Activated CD8-positive, alpha-beta T cell treated with anti-CD3 and anti-CD28 coated beads, Interleukin-2, amount 10 ng/mL, durations not matched to agents 7 days and 5 days (primary cell): ENCODE results near the gene CLDN18. TPM values are rescaled to one million over a fixed set of nuclear protein-coding genes. Genes with fewer than 3 reads are reported as not detected.

Source experiments
- ATAC-seq: fragments of 150-1000 bp; cut with Tn5 transposase; one replicate; pipeline ENCODE4 v1.10.0; 2021; ENCODE audit warnings: moderate library complexity
- CTCF ChIA-PET: fragments of 350-600 bp; sonication (Branson Sonifier 250); formaldehyde crosslinking; loops from one replicate; lab custom pipeline; 2021; ENCODE audit warnings: antibody characterized with exemption; lab: Charles Lee
- POLR2A ChIA-PET: fragments of 350-600 bp; sonication (Branson Sonifier 250); formaldehyde crosslinking; loops from one replicate; lab custom pipeline; 2021; ENCODE audit warnings: antibody characterized with exemption; lab: Charles Lee
- DNase-seq: peaks from one replicate; pipeline ENCODE4 v3.0.0-alpha.2; 2020
- H3K27ac Mint-ChIP-seq: one replicate; pipeline ENCODE4 v1.8.0; 2021; ENCODE audit warnings: mild to moderate bottlenecking, mixed read lengths
- H3K27me3 Mint-ChIP-seq: one replicate; pipeline ENCODE4 v1.8.0; 2021; ENCODE audit warnings: low read depth, mixed read lengths
- H3K36me3 Mint-ChIP-seq: one replicate; pipeline ENCODE4 v1.8.0; 2021; ENCODE audit warnings: low read depth, mixed read lengths
- H3K4me1 Mint-ChIP-seq: one replicate; pipeline ENCODE4 v1.8.0; 2021; ENCODE audit warnings: low read depth, mixed read lengths
- H3K4me3 Mint-ChIP-seq: one replicate; pipeline ENCODE4 v1.8.0; 2021; ENCODE audit warnings: mild to moderate bottlenecking, mixed read lengths
- H3K9me3 Mint-ChIP-seq: one replicate; pipeline ENCODE4 v1.8.0; 2022; ENCODE audit warnings: mixed read lengths; ENCODE audit not compliant: insufficient read depth
- total RNA-seq, 2 experiments: library from RNA; stranded (reverse); gene quantifications; one replicate each; pipeline ENCODE4 v1.2.3, GENCODE V29; 2021

CLDN18 gene
- not detected for total RNA-seq

DNA sequence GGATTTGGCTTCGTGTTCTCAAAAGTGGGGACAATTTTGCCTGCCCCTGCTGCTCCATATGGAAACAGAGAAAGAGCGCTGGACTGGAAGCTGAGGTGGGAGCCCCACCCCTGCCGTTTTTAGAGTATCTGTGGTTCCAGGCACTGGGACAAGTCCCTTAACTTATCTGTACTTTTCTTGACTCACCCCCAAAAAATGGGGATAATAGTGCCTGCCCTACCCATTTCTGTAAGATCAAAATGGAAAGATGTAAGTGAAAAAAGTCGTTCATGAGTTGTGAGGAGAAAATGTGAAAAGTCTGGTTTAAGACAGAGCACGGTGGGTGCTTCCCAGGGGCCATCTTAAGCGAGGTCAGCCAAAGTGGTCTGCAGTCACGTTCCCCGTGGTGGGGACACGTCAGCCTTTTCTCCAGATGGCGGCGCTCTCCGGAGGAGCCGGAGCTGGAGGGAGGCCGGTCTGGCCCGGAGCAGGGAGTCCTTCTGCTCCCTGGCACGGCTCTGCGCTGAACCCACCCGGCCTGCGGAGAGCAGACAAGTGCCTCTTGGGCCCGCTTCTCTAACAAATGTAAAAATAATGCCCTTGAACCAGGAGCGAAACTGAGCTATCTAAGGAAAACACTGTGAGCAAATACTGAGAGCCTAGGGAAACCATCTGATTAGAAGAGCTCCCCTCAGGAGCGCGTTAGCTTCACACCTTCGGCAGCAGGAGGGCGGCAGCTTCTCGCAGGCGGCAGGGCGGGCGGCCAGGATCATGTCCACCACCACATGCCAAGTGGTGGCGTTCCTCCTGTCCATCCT, at the start of gene CLDN18:
Gene CLDN18 (plus strand): TSS at position 690 of the 797 bp plus-strand sequence. CDS start 61 bp downstream, at position 751.
- Mint-ChIP-seq H3K4me3 (no peak within 1 kb of the TSS), H3K36me3 (no peaks in the 10 kb centered on the region), H3K4me1 (no peaks in the 10 kb centered on the region), H3K9me3 (no peaks in the 10 kb centered on the region), H3K27ac (no peak within 1 kb of the TSS), H3K27me3 (peaks cover 11% of the 10 kb centered on the region)
- ChIA-PET CTCF (no interaction called here), POLR2A (no interaction called here)
- DNase-seq (no peak), ATAC-seq (no peak)

DNA sequence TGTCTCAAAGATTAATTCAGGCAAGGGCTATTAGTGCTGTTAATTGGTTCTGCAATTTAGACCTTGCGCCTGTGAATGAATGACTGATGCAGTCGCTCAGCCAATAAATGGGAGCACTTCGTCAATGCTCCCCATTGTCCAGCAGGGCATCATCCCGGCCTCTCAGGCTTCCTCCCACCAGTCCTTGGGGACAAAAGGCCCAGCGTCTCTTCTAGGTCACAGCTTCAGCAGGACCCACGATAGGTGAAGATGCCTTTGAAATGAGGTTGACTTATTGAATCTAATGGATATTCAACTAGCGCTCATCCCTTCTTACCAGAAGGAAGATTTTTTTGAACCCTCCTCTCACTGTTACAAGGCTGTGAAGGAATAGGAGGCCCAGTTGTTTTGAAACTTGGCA, 47.7 kb upstream of the CLDN18 start:
- POLR2A ChIA-PET: no interaction called here
- CTCF ChIA-PET: no interaction called here
- H3K27me3 Mint-ChIP-seq: peaks cover 16% of the 10 kb centered on the region
- ATAC-seq: no peak
- no peak overlapping the region for H3K4me3 Mint-ChIP-seq
- H3K27ac Mint-ChIP-seq: no peak overlapping the region
- no peaks in the 10 kb centered on the region for H3K36me3 Mint-ChIP-seq
- DNase-seq: no peak
- H3K4me1 Mint-ChIP-seq: no peaks in the 10 kb centered on the region
- no peaks in the 10 kb centered on the region for H3K9me3 Mint-ChIP-seq

GRCh38 chr3:137963463-137963862, 46.5 kb upstream of the CLDN18 start:
- CTCF ChIA-PET: no interaction called here
- Mint-ChIP-seq H3K36me3 (no peaks in the 10 kb centered on the region), H3K4me1 (no peaks in the 10 kb centered on the region), H3K4me3 (no peak overlapping the region), H3K27ac (no peak overlapping the region), H3K27me3 (peaks cover 16% of the 10 kb centered on the region), H3K9me3 (no peaks in the 10 kb centered on the region)
- ATAC-seq (no peak), DNase-seq (no peak)
- POLR2A ChIA-PET: no interaction called here

DNA sequence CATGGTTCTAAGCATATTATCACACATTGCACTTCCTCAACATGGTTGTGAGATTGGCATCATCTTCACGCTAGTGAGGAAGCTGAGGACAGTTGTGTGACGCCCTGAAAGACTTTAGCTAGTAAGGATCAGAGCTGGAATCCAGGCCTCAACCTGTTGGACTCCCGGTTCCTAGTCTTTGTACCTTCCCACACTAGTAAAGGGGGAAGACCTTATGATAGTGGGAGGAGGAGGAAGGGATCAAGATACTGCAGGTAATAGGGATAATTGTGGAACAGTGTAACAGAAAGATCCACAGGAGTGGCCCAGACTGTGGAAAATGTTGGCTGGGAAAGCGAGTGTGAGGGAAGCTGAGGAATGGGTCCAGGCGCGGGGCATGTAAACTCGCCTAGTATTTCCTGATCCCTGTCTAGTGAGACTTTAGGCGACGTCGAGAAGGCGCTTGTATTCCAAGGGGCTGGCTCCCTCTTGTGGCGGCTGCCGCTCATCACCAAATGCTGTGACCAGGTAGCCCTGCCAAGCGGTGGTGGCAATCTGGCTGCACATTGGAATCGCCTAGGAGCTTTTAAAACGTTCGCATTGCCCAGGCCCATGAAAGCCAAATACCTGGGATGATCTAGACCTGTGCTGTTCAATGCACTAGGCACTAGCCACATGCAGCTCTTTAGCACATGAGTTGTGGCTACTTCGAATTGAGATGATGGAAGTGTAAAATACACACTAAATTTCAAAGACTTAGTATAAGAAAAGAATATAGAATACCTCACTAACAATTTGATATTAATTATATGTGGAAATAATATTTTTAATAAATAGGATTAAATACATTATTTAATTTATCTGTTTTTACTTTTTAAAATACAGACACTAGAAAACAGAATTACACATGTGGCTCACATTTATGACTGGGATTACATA, 38.8 kb upstream of the CLDN18 start:
- H3K27me3 Mint-ChIP-seq: peaks cover 6% of the 10 kb centered on the region
- DNase-seq: peak; percentile 67
- H3K9me3 Mint-ChIP-seq: no peaks in the 10 kb centered on the region
- H3K36me3 Mint-ChIP-seq: no peaks in the 10 kb centered on the region
- H3K4me3 Mint-ChIP-seq: no peak overlapping the region
- ChIA-PET CTCF (interaction anchor here (0.8 to 2.2 kb wide), 5 partner anchors 11 to 866 kb away, joined by 3 to 14 read pairs (median 6); no protein-coding TSS in a partner anchor), POLR2A (no interaction called here)
- no peaks in the 10 kb centered on the region for H3K4me1 Mint-ChIP-seq
- peak; percentile 70 for ATAC-seq
- no peak overlapping the region for H3K27ac Mint-ChIP-seq

GRCh38 chr3:137972396-137972795, 37.6 kb upstream of the CLDN18 start:
- POLR2A ChIA-PET: no interaction called here
- Mint-ChIP-seq H3K36me3 (no peaks in the 10 kb centered on the region), H3K4me1 (no peaks in the 10 kb centered on the region), H3K27me3 (peaks cover 2% of the 10 kb centered on the region), H3K9me3 (no peaks in the 10 kb centered on the region), H3K4me3 (no peak overlapping the region), H3K27ac (no peak overlapping the region)
- CTCF ChIA-PET: interaction anchor here (2.2 kb wide), 1 partner anchor 867 kb away, joined by 14 read pairs; no protein-coding TSS in a partner anchor
- ATAC-seq (no peak), DNase-seq (no peak)

DNA sequence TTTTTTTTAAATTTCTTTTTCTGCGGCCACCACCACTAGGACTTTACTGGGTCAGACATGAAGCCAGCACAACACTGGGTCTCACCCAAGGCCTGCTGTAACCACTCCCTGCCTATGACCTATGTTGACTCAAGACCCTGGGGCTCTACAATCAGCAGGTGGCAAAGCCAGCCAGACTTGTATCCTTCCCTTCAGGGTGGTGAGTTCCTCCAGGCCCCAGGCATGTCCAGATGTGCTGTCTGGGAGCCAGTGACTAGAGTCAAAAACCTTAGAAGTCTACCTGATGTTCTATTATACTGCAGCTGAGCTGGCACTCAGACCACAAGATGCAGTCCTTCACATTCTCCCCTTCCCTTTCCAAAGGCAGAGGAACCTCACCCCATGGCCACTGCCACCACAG, 31.6 kb upstream of the CLDN18 start:
- DNase-seq (no peak), ATAC-seq (no peak)
- H3K4me3 Mint-ChIP-seq: no peak overlapping the region
- H3K27me3 Mint-ChIP-seq: peaks cover 8% of the 10 kb centered on the region
- ChIA-PET POLR2A (no interaction called here), CTCF (no interaction called here)
- H3K4me1 Mint-ChIP-seq: no peaks in the 10 kb centered on the region
- no peaks in the 10 kb centered on the region for H3K36me3 Mint-ChIP-seq
- H3K9me3 Mint-ChIP-seq: no peaks in the 10 kb centered on the region
- H3K27ac Mint-ChIP-seq: no peak overlapping the region

DNA sequence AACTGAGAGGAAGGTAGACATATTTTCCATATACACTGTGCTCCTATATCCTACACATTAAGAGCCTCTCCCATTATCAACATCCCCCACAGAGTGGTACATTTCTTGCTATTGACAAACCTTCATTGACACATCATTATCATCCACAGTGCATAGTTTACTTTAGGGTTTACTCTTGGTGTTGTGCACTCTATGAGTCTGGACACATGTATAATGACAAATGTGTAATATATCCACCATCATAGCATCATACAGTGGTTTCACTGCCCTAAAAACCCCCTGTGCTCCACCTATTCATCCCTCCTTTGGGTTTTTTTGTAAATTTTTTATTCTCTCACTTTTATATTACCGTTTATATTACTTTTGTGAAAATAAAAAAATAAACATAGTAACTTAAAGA, 22.2 kb upstream of the CLDN18 start:
- no peaks in the 10 kb centered on the region for H3K4me1 Mint-ChIP-seq
- no peaks in the 10 kb centered on the region for H3K9me3 Mint-ChIP-seq
- ChIA-PET CTCF (interaction anchor here (0.6 kb wide), 1 partner anchor 454 kb away, joined by 3 read pairs; no protein-coding TSS in a partner anchor), POLR2A (no interaction called here)
- no peak for DNase-seq
- H3K4me3 Mint-ChIP-seq: no peak overlapping the region
- ATAC-seq: no peak
- no peak overlapping the region for H3K27ac Mint-ChIP-seq
- no peaks in the 10 kb centered on the region for H3K36me3 Mint-ChIP-seq
- H3K27me3 Mint-ChIP-seq: no peaks in the 10 kb centered on the region

- POLR2A ChIA-PET: no interaction called here
- H3K36me3 Mint-ChIP-seq: no peaks in the 10 kb centered on the region
- H3K27ac Mint-ChIP-seq: no peak overlapping the region
- H3K9me3 Mint-ChIP-seq: no peaks in the 10 kb centered on the region
- ATAC-seq (no peak), DNase-seq (no peak)
- CTCF ChIA-PET: interaction anchor here (0.6 kb wide), 1 partner anchor 453 kb away, joined by 3 read pairs; no protein-coding TSS in a partner anchor
- H3K4me3 Mint-ChIP-seq: no peak overlapping the region
- no peaks in the 10 kb centered on the region for H3K4me1 Mint-ChIP-seq
- no peaks in the 10 kb centered on the region for H3K27me3 Mint-ChIP-seq
These were observed 21.8 kb upstream of the CLDN18 start for GRCh38 chr3:137988152-137988551.

DNA sequence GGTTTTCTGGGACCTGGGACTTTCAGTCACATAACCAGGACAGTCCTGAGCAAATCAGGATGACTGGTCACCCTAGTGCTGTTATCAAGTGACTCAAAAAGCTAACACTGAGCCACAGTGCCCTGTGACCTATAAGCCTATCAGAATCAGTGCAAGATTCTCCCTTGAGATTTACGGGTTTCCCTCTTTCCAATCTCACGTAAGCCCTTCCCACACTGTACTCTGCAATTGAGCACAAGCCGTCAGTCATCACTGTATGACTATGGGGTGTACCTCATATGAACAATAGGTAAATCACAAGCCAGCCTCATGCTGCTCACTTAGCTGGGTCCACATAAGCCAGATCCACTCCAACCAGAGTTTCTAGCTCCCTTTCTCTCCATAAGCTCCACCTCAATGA, 21.0 kb upstream of the CLDN18 start:
- Mint-ChIP-seq H3K27me3 (no peaks in the 10 kb centered on the region), H3K9me3 (no peaks in the 10 kb centered on the region), H3K36me3 (no peaks in the 10 kb centered on the region), H3K27ac (no peak overlapping the region), H3K4me3 (no peak overlapping the region), H3K4me1 (no peaks in the 10 kb centered on the region)
- POLR2A ChIA-PET: no interaction called here
- no peak for ATAC-seq
- DNase-seq: no peak
- CTCF ChIA-PET: no interaction called here

- ATAC-seq (no peak), DNase-seq (no peak)
- no peaks in the 10 kb centered on the region for H3K27me3 Mint-ChIP-seq
- no peak overlapping the region for H3K4me3 Mint-ChIP-seq
- no peaks in the 10 kb centered on the region for H3K9me3 Mint-ChIP-seq
- ChIA-PET CTCF (no interaction called here), POLR2A (no interaction called here)
- no peak overlapping the region for H3K27ac Mint-ChIP-seq
- H3K36me3 Mint-ChIP-seq: no peaks in the 10 kb centered on the region
- no peaks in the 10 kb centered on the region for H3K4me1 Mint-ChIP-seq
These were observed 19.5 kb upstream of the CLDN18 start for GRCh38 chr3:137990427-137990826.

- no peaks in the 10 kb centered on the region for H3K27me3 Mint-ChIP-seq
- CTCF ChIA-PET: no interaction called here
- H3K9me3 Mint-ChIP-seq: no peaks in the 10 kb centered on the region
- H3K4me1 Mint-ChIP-seq: no peaks in the 10 kb centered on the region
- POLR2A ChIA-PET: no interaction called here
- H3K4me3 Mint-ChIP-seq: no peak overlapping the region
- no peaks in the 10 kb centered on the region for H3K36me3 Mint-ChIP-seq
- H3K27ac Mint-ChIP-seq: no peak overlapping the region
- ATAC-seq (no peak), DNase-seq (no peak)
These were observed 17.4 kb upstream of the CLDN18 start for GRCh38 chr3:137992592-137992991.
